Tibial artery (tissue), 4 donors: Measurements from ENCODE around the gene RPIA.

Experiments used
- DNase-seq, 2 donors: peaks; one replicate each; pipeline ENCODE4 v3.0.0-alpha.2; 2019
- H3K27ac ChIP-seq, 2 donors: fragments of 200-600 bp; sonication (generic) in 1 of 2; 1 replicate in 1 of 2; 2 replicates in 1 of 2; pipeline ENCODE4 v1.5.1; 2018 to 2019; ENCODE audit warnings: mild to moderate bottlenecking in 1 of 2
- H3K27me3 ChIP-seq, 2 donors: fragments of 200-600 bp; sonication (generic) in 1 of 2; one replicate each; pipeline versions ENCODE4 v1.5.1 to v1.6.0; 2016 to 2019
- H3K36me3 ChIP-seq, 3 donors: fragments of 200-600 bp; sonication (generic) in 2 of 3; one replicate each; pipeline ENCODE4 v1.5.1; 2016 to 2019; ENCODE audit warnings: mild to moderate bottlenecking in 2 of 3
- H3K4me1 ChIP-seq, 4 donors: fragments of 200-600 bp; sonication (generic) in 2 of 4; 1 replicate in 3 of 4; 2 replicates in 1 of 4; pipeline ENCODE4 v1.5.1; 2016 to 2019
- H3K4me3 ChIP-seq, 2 donors: fragments of 200-600 bp; sonication (generic) in 1 of 2; 1 replicate in 1 of 2; 2 replicates in 1 of 2; pipeline ENCODE4 v1.5.1; 2018 to 2019; ENCODE audit warnings: mild to moderate bottlenecking in 2 of 2
- H3K9me3 ChIP-seq, 3 donors: fragments of 200-600 bp; sonication (generic) in 1 of 3; one replicate each; pipeline ENCODE4 v1.5.1; 2016 to 2019
- intact Hi-C: fragments of 100-400 bp; cut with DNase I; formaldehyde crosslinking; loops from one replicate; pipeline ENCODE4 v1.15.0; 2023; ENCODE audit warnings: low total_unique reads
- TF ChIP-seq, protein P1 (sequence below), 2 experiments: fragments of 200-600 bp in 1 of 2; fragments of 450-650 bp in 1 of 2; IDR thresholded peaks; one replicate each; pipeline ENCODE4 v1.5.1; 2017 to 2019; ENCODE audit warnings: antibody characterized with exemption in 2 of 2, mild to moderate bottlenecking in 1 of 2, moderate library complexity in 1 of 2

RPIA gene

DNA sequence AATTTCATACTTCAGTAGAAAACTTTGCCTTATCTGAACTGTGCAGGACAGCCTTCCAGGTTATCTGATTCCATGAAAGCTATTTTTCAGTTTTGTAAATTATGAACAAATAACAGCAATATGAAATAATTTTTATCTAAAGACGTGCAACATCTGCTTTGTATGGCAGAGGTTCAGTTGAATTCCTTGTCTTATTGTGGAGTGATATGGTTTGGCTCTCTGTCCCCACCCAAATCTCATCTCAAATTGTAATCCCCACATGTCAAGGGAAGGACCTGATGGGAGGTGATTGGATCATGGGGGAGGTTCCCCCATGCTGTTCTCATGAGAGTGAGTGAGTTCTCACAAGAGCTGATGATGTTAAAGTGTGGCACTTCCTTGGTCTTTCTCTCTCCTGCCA, 18.1 kb upstream of the RPIA start:
- no peaks in the 10 kb centered on the region for H3K9me3 ChIP-seq
- TF ChIP-seq, protein P1, sequence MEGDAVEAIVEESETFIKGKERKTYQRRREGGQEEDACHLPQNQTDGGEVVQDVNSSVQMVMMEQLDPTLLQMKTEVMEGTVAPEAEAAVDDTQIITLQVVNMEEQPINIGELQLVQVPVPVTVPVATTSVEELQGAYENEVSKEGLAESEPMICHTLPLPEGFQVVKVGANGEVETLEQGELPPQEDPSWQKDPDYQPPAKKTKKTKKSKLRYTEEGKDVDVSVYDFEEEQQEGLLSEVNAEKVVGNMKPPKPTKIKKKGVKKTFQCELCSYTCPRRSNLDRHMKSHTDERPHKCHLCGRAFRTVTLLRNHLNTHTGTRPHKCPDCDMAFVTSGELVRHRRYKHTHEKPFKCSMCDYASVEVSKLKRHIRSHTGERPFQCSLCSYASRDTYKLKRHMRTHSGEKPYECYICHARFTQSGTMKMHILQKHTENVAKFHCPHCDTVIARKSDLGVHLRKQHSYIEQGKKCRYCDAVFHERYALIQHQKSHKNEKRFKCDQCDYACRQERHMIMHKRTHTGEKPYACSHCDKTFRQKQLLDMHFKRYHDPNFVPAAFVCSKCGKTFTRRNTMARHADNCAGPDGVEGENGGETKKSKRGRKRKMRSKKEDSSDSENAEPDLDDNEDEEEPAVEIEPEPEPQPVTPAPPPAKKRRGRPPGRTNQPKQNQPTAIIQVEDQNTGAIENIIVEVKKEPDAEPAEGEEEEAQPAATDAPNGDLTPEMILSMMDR (IDR thresholded peaks at IDR 0.05): no peak
- H3K36me3 ChIP-seq: no peaks in the 10 kb centered on the region
- intact Hi-C loops: no loop called here
- H3K4me3 ChIP-seq: no peak overlapping the region
- DNase-seq: no peak
- no peaks in the 10 kb centered on the region for H3K4me1 ChIP-seq
- no peak overlapping the region for H3K27ac ChIP-seq
- H3K27me3 ChIP-seq: no peaks in the 10 kb centered on the region

DNA sequence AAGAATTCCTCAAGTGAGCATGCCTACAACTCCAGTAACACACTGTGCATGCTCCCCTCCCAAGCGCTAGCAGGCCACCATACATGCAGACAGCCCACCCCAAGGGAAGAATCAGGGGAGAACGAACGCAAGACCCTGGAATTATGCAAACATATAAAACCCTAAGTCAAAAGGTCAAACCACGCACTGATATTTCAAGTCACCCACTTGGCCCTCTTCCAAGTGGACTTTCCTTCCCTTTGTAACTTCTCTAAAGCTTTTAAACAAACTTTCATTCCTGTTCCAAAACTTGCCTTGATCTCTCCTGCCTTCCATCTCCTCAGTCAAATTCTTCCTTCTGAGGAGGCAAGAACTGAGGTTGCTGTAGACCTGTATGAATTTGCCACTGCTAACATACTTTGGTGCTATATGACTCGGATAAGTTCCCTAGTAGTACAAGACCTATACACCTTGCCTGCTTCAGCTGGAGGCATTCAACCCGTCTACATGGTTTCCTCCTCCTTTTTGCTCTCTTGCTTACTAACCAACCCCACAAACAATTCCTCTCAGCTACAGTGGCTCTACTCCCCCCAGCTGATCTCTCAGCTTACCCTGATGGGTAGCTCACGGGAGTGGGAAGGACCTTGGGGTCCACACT, 11.1 kb upstream of the RPIA start:
- TF ChIP-seq, protein P1 (IDR thresholded peaks at IDR 0.05): no peak
- no peak overlapping the region for H3K27ac ChIP-seq
- H3K4me1 ChIP-seq: no peaks in the 10 kb centered on the region
- DNase-seq: no peak
- H3K36me3 ChIP-seq: no peaks in the 10 kb centered on the region
- no peak overlapping the region for H3K4me3 ChIP-seq
- no peaks in the 10 kb centered on the region for H3K27me3 ChIP-seq
- intact Hi-C loops: no loop called here
- no peaks in the 10 kb centered on the region for H3K9me3 ChIP-seq

DNA sequence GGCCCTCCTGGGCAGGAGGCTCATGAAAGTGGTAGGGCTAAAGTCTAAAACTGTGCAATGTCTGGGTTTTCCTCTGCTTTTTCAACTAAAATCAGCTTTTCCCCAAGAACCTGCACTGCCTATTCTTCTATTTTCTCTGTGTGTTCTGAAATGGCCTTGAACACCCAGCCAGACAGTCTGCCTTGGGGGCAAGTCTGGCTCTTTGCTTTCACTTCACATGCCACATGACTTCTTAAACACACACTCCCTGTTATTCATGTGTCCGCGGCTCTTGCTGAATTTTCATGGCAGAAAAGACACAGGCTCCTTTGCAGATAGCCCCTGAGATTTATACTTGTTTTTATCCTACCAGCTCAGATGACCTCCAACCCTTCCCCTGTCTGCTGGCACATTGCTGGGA, 10.6 kb upstream of the RPIA start:
- intact Hi-C loops: no loop called here
- TF ChIP-seq, protein P1 (IDR thresholded peaks at IDR 0.05): no peak

DNA sequence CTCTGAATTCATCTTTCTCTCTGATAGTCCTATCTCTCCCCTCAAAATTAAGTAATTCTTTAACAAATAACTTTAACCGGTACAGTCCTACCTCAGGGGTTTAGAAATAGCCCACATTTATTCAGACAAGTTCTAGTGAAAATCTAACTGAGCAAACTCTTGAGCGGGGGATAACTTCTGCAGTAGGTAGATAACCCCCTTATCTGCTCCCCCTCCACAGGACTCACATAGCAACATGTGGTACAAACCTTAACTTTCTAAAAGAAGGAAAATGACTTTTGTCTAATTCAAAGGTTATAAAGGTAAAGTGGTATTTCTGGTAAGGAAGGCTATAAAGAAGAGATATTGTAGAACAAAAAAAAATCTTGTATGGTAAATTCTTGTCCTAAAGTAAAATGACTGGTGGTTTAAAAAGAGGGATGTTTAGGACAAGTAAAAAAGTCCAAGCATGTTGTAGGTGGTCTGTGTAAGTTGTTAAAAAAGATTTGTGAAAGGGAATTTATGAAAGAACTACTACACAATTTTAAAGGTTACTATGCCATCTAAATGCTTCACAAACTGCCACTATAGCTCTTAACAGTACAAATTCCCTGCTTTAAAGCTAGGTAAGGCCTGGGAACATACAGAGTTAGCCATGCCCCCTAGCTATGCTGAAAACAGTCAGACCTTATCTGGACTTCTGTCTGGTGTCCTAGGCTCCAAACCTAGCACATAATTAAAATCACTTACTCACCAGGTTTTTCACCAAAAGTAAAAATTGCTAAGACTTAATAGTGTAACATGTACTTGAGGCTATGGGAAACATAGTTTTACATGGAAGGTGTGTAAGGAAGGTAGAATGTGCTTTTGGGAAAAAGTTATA, 8.1 kb upstream of the RPIA start:
- intact Hi-C loops: no loop called here
- Histone ChIP-seq H3K27me3 (no peaks in the 10 kb centered on the region), H3K36me3 (no peaks in the 10 kb centered on the region), H3K27ac (no peak overlapping the region), H3K4me3 (no peak overlapping the region), H3K4me1 (no peaks in the 10 kb centered on the region), H3K9me3 (no peaks in the 10 kb centered on the region)
- no peak for DNase-seq
- TF ChIP-seq, protein P1 (IDR thresholded peaks at IDR 0.05): no peak

More for the DNA sequence above, 10.6 kb upstream of the RPIA start:
- no peaks in the 10 kb centered on the region for H3K4me1 ChIP-seq
- DNase-seq: no peak
- H3K36me3 ChIP-seq: no peaks in the 10 kb centered on the region
- no peak overlapping the region for H3K4me3 ChIP-seq
- H3K27me3 ChIP-seq: no peaks in the 10 kb centered on the region
- H3K9me3 ChIP-seq: no peaks in the 10 kb centered on the region
- H3K27ac ChIP-seq: no peak overlapping the region

DNA sequence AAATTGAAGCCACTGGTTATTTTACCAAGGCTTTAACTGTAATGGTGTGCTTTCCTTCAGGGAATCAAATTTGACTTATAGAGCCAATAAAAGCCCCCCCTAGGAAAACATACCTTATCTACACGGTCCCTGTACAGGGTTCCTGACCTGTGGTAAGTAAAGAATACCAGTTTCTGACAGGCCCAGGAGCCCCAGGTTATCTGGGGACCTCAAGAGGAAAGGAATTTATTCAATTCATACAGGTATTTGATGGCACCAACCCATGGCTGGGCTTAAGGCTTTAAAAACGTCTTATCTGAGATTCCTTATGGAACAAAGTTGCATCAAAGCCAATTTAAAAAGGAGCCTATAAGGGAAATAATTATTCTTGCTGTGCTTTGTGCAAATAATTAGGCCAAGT, 7.0 kb upstream of the RPIA start:
- Histone ChIP-seq H3K27me3 (no peaks in the 10 kb centered on the region), H3K4me1 (no peaks in the 10 kb centered on the region), H3K36me3 (no peaks in the 10 kb centered on the region), H3K4me3 (no peak overlapping the region), H3K27ac (no peak overlapping the region), H3K9me3 (no peaks in the 10 kb centered on the region)
- TF ChIP-seq, protein P1 (IDR thresholded peaks at IDR 0.05): no peak
- DNase-seq: no peak
- intact Hi-C loops: no loop called here
